H9 (cell line): ENCODE measurements around the gene P4HA2. TPM values are rescaled to one million over a fixed set of nuclear protein-coding genes. Genes with fewer than 3 reads are reported as not detected.
A peak's percentile ranks its signal among the peaks of the same experiment; 100 is the strongest.

Source experiments
- DNase-seq: peaks from one replicate; pipeline ENCODE4 v3.0.0-alpha.2; 2017
- H2AFZ ChIP-seq: one replicate; pipeline ENCODE4 v1.6.1; 2013; ENCODE audit warnings: mild to moderate bottlenecking, low read length, control low read depth, moderate library complexity
- H2AK5ac ChIP-seq: 2 replicates; pipeline ENCODE4 v1.6.1; 2013; ENCODE audit warnings: low read length, control low read depth, mixed read lengths; ENCODE audit not compliant: insufficient read length
- H2BK120ac ChIP-seq: one replicate; pipeline ENCODE4 v1.6.1; 2013; ENCODE audit warnings: low read depth, mild to moderate bottlenecking, low read length, control low read depth, inconsistent platforms; ENCODE audit not compliant: poor library complexity, severe bottlenecking
- H2BK12ac ChIP-seq: 2 replicates; pipeline ENCODE4 v1.6.1; 2013; ENCODE audit warnings: low read length, control low read depth, mixed read lengths, low read depth; ENCODE audit not compliant: insufficient read length
- H2BK15ac ChIP-seq: 2 replicates; pipeline ENCODE4 v1.6.1; 2013; ENCODE audit warnings: low read depth, low read length, control low read depth
- H2BK20ac ChIP-seq: one replicate; pipeline ENCODE4 v1.6.1; 2013; ENCODE audit warnings: low read depth, mild to moderate bottlenecking, low read length, control low read depth, inconsistent platforms; ENCODE audit not compliant: poor library complexity, severe bottlenecking
- H2BK5ac ChIP-seq: 2 replicates; pipeline ENCODE4 v1.6.1; 2013; ENCODE audit warnings: low read length, control low read depth, mixed read lengths; ENCODE audit not compliant: insufficient read length
- H3K14ac ChIP-seq: 2 replicates; pipeline ENCODE4 v1.6.1; 2013; ENCODE audit warnings: low read length, control low read depth; ENCODE audit not compliant: insufficient read depth
- H3K18ac ChIP-seq: 2 replicates; pipeline ENCODE4 v1.6.1; 2013; ENCODE audit warnings: low read depth, mild to moderate bottlenecking, mixed read lengths, low read length, control low read depth; ENCODE audit not compliant: insufficient read length
- H3K23ac ChIP-seq: 2 replicates; pipeline ENCODE4 v1.6.1; 2013; ENCODE audit warnings: low read length, control low read depth, mixed read lengths, low read depth; ENCODE audit not compliant: insufficient read length
- H3K23me2 ChIP-seq: 2 replicates; pipeline ENCODE4 v1.6.1; 2013; ENCODE audit warnings: low read depth, mild to moderate bottlenecking, mixed read lengths, low read length, control low read depth; ENCODE audit not compliant: insufficient read length, poor library complexity, severe bottlenecking
- H3K27ac ChIP-seq: 2 replicates; pipeline ENCODE4 v1.5.1; 2013; ENCODE audit warnings: low read length, control low read depth, mixed read lengths, low read depth; ENCODE audit not compliant: insufficient read length
- H3K27me3 ChIP-seq: 2 replicates; pipeline ENCODE4 v1.6.1; 2013; ENCODE audit warnings: low read length, control low read depth, inconsistent platforms; ENCODE audit not compliant: insufficient read depth
- H3K4ac ChIP-seq: 2 replicates; pipeline ENCODE4 v1.6.1; 2013; ENCODE audit warnings: low read depth, mild to moderate bottlenecking, control low read depth, inconsistent platforms, low read length, moderate library complexity
- H3K4me1 ChIP-seq: 2 replicates; pipeline ENCODE4 v1.6.1; 2013; ENCODE audit warnings: low read length, control low read depth, inconsistent platforms; ENCODE audit not compliant: insufficient read depth
- H3K4me2 ChIP-seq: 2 replicates; pipeline ENCODE4 v1.6.1; 2013; ENCODE audit warnings: low read length, control low read depth, mixed read lengths; ENCODE audit not compliant: insufficient read length, insufficient read depth
- H3K56ac ChIP-seq: 2 replicates; pipeline ENCODE4 v1.6.1; 2013; ENCODE audit warnings: low read depth, mild to moderate bottlenecking, mixed read lengths, low read length, control low read depth; ENCODE audit not compliant: insufficient read length
- H3K79me1 ChIP-seq: 2 replicates; pipeline ENCODE4 v1.6.1; 2013; ENCODE audit warnings: low read depth, mild to moderate bottlenecking, moderate library complexity, low read length, control low read depth, inconsistent platforms; ENCODE audit not compliant: insufficient read depth, poor library complexity, severe bottlenecking
- H3K79me2 ChIP-seq: 2 replicates; pipeline ENCODE4 v1.6.1; 2013; ENCODE audit warnings: low read length, control low read depth, inconsistent platforms; ENCODE audit not compliant: insufficient read depth
- H3K9ac ChIP-seq: 2 replicates; pipeline ENCODE4 v1.6.1; 2013; ENCODE audit warnings: low read length, control low read depth, mixed read lengths; ENCODE audit not compliant: insufficient read length; ENCODE audit errors: extremely low read depth
- H3K9me3 ChIP-seq: one replicate; pipeline ENCODE4 v1.6.1; 2013; ENCODE audit warnings: low read depth, low read length, inconsistent platforms; ENCODE audit not compliant: control insufficient read depth
- H3T11ph ChIP-seq: one replicate; pipeline ENCODE4 v1.6.1; 2013; ENCODE audit warnings: mild to moderate bottlenecking, low read length, control low read depth, inconsistent platforms
- H4K20me1 ChIP-seq: one replicate; pipeline ENCODE4 v1.6.1; 2013; ENCODE audit not compliant: control insufficient read depth, insufficient read length, insufficient read depth
- H4K5ac ChIP-seq: 2 replicates; pipeline ENCODE4 v1.6.1; 2013; ENCODE audit warnings: low read depth, mild to moderate bottlenecking, mixed read lengths, low read length, control low read depth; ENCODE audit not compliant: insufficient read length
- H4K8ac ChIP-seq: replicated peaks from 2 replicates; pipeline ENCODE4 v1.6.1; 2013; ENCODE audit warnings: low read length, control low read depth, mixed read lengths, low read depth; ENCODE audit not compliant: insufficient read length
- H4K91ac ChIP-seq: 2 replicates; pipeline ENCODE4 v1.6.1; 2013; ENCODE audit warnings: low read depth, mild to moderate bottlenecking, moderate library complexity, mixed read lengths, low read length, control low read depth; ENCODE audit not compliant: insufficient read length
- H3K27ac Mint-ChIP-seq, 3 experiments: 2 replicates in 2 of 3; 3 replicates in 1 of 3; pipeline ENCODE4 v1.8.0; 2020 to 2021; ENCODE audit warnings: mixed read lengths in 3 of 3, mild to moderate bottlenecking in 1 of 3, moderate library complexity in 1 of 3
- H3K27me3 Mint-ChIP-seq: 2 replicates; pipeline ENCODE4 v1.8.0; 2021; ENCODE audit warnings: low read depth, mild to moderate bottlenecking, moderate library complexity, mixed read lengths
- H3K36me3 Mint-ChIP-seq, 3 experiments: 2 replicates in 2 of 3; 3 replicates in 1 of 3; pipeline ENCODE4 v1.8.0; 2020 to 2021; ENCODE audit warnings: low read depth in 3 of 3, mixed read lengths in 3 of 3; ENCODE audit not compliant: insufficient read depth in 1 of 3
- H3K4me1 Mint-ChIP-seq, 2 experiments: 2 replicates each; pipeline ENCODE4 v1.8.0; 2020; ENCODE audit warnings: mixed read lengths in 2 of 2
- H3K4me3 Mint-ChIP-seq, 2 experiments: 2 replicates in 1 of 2; 3 replicates in 1 of 2; pipeline ENCODE4 v1.8.0; 2020 to 2021; ENCODE audit warnings: mild to moderate bottlenecking in 2 of 2, mixed read lengths in 2 of 2, moderate library complexity in 1 of 2
- H3K9me3 Mint-ChIP-seq, 2 experiments: 2 replicates in 1 of 2; 3 replicates in 1 of 2; pipeline ENCODE4 v1.8.0; 2020; ENCODE audit warnings: mild to moderate bottlenecking in 2 of 2, mixed read lengths in 2 of 2, moderate library complexity in 1 of 2
- WGBS: extraction: QIAGEN DNeasy Blood & Tissue Kit; methylation state at CpG from one replicate; pipeline ENCODE4 v1.1.7; 2013; ENCODE audit warnings: missing lambda C conversion rate, low lambda C conversion rate, mixed read lengths; ENCODE audit not compliant: insufficient read length; ENCODE audit errors: extremely low coverage; 5-methylcytosine and 5-hydroxymethylcytosine counted together
- total RNA-seq: library from RNA; stranded (reverse); gene quantifications from 2 replicates; pipeline ENCODE4 v1.2.1, GENCODE V29; 2021
- TF ChIP-seq, protein P1 (sequence below): fragments of 200-600 bp; sonication (generic); conservative IDR thresholded peaks from 3 replicates; pipeline ENCODE4 v1.8.0; 2021; ENCODE audit warnings: antibody characterized with exemption, mild to moderate bottlenecking

Gene P4HA2
- total RNA-seq, 1 experiment from 2014 or later, result 15.3 TPM

DNA sequence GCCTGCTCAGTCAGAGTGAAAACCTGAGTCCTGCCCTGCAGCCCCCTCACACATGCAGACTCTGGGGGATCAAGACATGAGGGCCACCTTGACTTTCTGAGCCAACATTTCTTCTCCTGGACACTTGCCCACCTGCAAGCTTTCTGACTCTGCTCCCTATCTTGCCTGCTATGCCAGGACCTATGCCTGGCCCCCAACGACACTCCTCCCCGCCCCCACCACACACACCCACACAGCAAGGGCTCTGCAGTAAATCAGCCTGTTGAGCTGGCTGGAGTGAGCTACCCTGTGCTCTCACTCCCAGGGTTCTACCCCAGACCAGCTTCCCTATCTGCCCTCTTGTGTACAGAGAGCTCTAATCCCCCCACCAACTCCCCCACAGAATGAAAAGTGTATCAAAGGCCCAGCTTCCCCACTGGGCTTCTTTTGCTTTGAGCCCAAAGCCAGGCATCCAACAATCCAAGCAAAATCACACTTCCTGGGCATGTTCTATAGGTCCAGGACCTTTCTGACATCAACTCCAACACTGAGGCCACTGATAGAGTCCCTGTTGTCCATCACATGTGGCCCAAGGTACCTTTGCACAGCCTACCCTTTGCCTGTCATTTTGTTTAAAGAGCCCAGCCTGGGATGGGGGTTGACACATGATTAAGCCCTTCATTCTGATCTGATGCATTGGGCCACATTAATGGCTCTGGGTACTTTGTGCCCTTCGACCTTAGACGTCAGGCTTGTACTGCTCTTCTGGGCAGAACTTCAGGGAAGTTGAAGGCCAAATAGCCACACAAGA lies 37.1 kb upstream of the P4HA2 start:
- Histone ChIP-seq H3K23me2 (no peaks in the 10 kb centered on the region), H3K9me3 (no peaks in the 10 kb centered on the region), H4K8ac (no peak overlapping the region), H3K4ac (no peak overlapping the region), H3K23ac (no peak overlapping the region), H4K20me1 (peaks cover 5% of the 10 kb centered on the region), H3K9ac (no peak overlapping the region), H3K4me2 (no peak overlapping the region), H3K18ac (no peak overlapping the region), H3K14ac (no peak overlapping the region), H3K27me3 (no peaks in the 10 kb centered on the region), H4K91ac (no peak overlapping the region), H2BK12ac (no peak overlapping the region), H2BK120ac (no peak overlapping the region), H3K79me2 (no peaks in the 10 kb centered on the region), H3K4me1 (no peaks in the 10 kb centered on the region), H2BK5ac (no peak overlapping the region), H3K56ac (no peak overlapping the region), H2BK15ac (no peak overlapping the region), H2AK5ac (no peak overlapping the region), H2BK20ac (no peak overlapping the region), H3K79me1 (no peaks in the 10 kb centered on the region), H3T11ph (no peak overlapping the region), H2AFZ (no peak overlapping the region), H4K5ac (no peak overlapping the region), H3K27ac (no peak overlapping the region)
- Mint-ChIP-seq H3K4me1 (peaks cover 21 to 22% of the 10 kb centered on the region in 2 experiments), H3K4me3 (no peak overlapping the region), H3K27me3 (no peaks in the 10 kb centered on the region; the same call in none of the 2 replicates), H3K27ac (peak overlapping the region in 1 of 3 experiments; percentile 68; a peak in 2 of 7 replicates), H3K36me3 (0 out of 7 replicates have a peak, but pooled peaks cover 0 to 1% (median 0%) of the 10 kb centered on the region in 3 experiments), H3K9me3 (no peaks in the 10 kb centered on the region)
- DNase-seq, result peak; percentile 10
- TF ChIP-seq, protein P1, sequence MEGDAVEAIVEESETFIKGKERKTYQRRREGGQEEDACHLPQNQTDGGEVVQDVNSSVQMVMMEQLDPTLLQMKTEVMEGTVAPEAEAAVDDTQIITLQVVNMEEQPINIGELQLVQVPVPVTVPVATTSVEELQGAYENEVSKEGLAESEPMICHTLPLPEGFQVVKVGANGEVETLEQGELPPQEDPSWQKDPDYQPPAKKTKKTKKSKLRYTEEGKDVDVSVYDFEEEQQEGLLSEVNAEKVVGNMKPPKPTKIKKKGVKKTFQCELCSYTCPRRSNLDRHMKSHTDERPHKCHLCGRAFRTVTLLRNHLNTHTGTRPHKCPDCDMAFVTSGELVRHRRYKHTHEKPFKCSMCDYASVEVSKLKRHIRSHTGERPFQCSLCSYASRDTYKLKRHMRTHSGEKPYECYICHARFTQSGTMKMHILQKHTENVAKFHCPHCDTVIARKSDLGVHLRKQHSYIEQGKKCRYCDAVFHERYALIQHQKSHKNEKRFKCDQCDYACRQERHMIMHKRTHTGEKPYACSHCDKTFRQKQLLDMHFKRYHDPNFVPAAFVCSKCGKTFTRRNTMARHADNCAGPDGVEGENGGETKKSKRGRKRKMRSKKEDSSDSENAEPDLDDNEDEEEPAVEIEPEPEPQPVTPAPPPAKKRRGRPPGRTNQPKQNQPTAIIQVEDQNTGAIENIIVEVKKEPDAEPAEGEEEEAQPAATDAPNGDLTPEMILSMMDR, result no peak
- no CpG with 5 or more reads among the region's 4 CpGs for WGBS
